HG03060 (cell line): ENCODE data around the gene WNT5B.

ENCODE experiments used
- ATAC-seq: cut with Tn5 transposase; IDR thresholded peaks from one replicate; pipeline ENCODE4 v1.9.1; 2021; ENCODE audit warnings: low read depth, moderate number of reproducible peaks; ENCODE audit not compliant: unreplicated experiment

WNT5B gene

GRCh38 chr12:1646569-1647284, 17.7 kb downstream of the WNT5B start:
- ATAC-seq: no peak

- ATAC-seq: no peak
Observed at GRCh38 chr12:1647285-1647669, 18.2 kb downstream of the WNT5B start.

GRCh38 chr12:1650260-1650977, 21.4 kb downstream of the WNT5B start:
- ATAC-seq: no peak

GRCh38 chr12:1650978-1651361, 21.9 kb downstream of the WNT5B start:
- no peak for ATAC-seq

- no peak for ATAC-seq
Observed at GRCh38 chr12:1651946-1652345, 22.9 kb downstream of the WNT5B start.

GRCh38 chr12:1655225-1655788, 26.3 kb downstream of the WNT5B start:
- no peak for ATAC-seq

GRCh38 chr12:1656902-1657301, 27.9 kb downstream of the WNT5B start:
- ATAC-seq: no peak

- no peak for ATAC-seq
Observed at GRCh38 chr12:1657688-1658087, 28.7 kb downstream of the WNT5B start.

GRCh38 chr12:1660304-1661187, 31.5 kb downstream of the WNT5B start:
- ATAC-seq: no peak

GRCh38 chr12:1661553-1662335, 32.7 kb downstream of the WNT5B start:
- no peak for ATAC-seq

- no peak for ATAC-seq
Observed at GRCh38 chr12:1662761-1663439, 33.9 kb downstream of the WNT5B start.

GRCh38 chr12:1663440-1664132, 34.6 kb downstream of the WNT5B start:
- no peak for ATAC-seq

GRCh38 chr12:1665366-1665765, 36.3 kb downstream of the WNT5B start:
- no peak for ATAC-seq

- ATAC-seq: no peak
Observed at GRCh38 chr12:1666215-1666614, 37.2 kb downstream of the WNT5B start.

- ATAC-seq: no peak
Observed at GRCh38 chr12:1666685-1667162, 37.7 kb downstream of the WNT5B start.

- ATAC-seq: no peak
Observed at GRCh38 chr12:1668833-1669543, 40.0 kb downstream of the WNT5B start.

- ATAC-seq: no peak
Observed at GRCh38 chr12:1670358-1671268, 41.6 kb downstream of the WNT5B start.
